Subcutaneous adipose tissue (tissue), 4 donors: ENCODE measurements around the gene IMPDH1. TPM values are rescaled to one million over a fixed set of nuclear protein-coding genes. Genes with fewer than 3 reads are reported as not detected.

Experiments used
- total RNA-seq, 4 donors: library from RNA; depleted of rRNA; stranded (reverse); fragments of >200 nt; gene quantifications; one replicate each; pipeline ENCODE4 v1.1.0, GENCODE V29; 2016
- TF ChIP-seq, protein P1 (sequence below): fragments of 450-650 bp; IDR thresholded peaks from one replicate; pipeline ENCODE4 v1.5.1; 2016; ENCODE audit warnings: low read depth, mild to moderate bottlenecking, control low read depth, antibody characterized with exemption, moderate library complexity

IMPDH1 gene
- total RNA-seq, 4 donors from 2014 or later: 67.6 to 94.2 (median 71.7) TPM

GRCh38 chr7:128453836-128454804 is 44.3 kb upstream of the IMPDH1 start:
- TF ChIP-seq, protein P1, sequence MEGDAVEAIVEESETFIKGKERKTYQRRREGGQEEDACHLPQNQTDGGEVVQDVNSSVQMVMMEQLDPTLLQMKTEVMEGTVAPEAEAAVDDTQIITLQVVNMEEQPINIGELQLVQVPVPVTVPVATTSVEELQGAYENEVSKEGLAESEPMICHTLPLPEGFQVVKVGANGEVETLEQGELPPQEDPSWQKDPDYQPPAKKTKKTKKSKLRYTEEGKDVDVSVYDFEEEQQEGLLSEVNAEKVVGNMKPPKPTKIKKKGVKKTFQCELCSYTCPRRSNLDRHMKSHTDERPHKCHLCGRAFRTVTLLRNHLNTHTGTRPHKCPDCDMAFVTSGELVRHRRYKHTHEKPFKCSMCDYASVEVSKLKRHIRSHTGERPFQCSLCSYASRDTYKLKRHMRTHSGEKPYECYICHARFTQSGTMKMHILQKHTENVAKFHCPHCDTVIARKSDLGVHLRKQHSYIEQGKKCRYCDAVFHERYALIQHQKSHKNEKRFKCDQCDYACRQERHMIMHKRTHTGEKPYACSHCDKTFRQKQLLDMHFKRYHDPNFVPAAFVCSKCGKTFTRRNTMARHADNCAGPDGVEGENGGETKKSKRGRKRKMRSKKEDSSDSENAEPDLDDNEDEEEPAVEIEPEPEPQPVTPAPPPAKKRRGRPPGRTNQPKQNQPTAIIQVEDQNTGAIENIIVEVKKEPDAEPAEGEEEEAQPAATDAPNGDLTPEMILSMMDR: no peak

DNA sequence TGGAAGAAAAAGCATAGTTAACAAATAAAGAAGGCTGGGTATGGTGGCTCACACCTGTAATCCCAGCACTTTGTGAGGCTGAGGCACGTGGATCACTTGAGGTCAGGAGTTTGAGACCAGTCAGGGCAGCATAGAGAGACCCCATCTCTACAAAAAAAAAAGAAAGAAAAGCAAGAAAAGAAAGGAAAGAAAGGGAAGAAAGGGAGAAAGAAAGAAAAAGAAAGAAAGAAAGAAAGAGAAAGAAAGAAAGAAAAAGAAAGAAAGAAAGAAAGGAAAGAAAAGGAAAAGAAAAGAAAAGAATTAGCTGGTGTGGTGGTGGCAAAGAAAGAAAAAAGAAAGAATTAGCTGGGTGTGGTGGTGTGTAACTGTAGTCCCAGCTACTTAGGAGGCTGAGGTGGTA is 42.8 kb upstream of the IMPDH1 start:
- TF ChIP-seq, protein P1: no peak

DNA sequence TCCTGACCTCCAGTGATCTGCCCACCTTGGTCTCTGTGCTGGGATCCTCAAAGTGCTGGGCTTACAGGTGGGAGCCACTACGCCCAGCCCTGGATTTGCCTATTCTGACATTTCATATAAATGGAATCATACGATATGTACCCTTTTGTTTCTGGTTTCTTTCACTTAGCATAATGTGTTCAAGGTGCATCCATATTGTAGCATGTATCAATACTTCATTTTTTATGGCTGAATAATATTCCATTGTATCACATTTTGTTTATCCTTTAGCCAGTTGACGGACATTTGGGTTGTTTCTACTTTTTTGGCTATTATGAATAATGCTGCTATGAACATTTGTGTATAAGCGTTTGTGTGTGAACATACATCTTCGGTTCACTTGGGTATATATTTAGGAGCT is 41.1 kb upstream of the IMPDH1 start:
- TF ChIP-seq, protein P1: no peak

DNA sequence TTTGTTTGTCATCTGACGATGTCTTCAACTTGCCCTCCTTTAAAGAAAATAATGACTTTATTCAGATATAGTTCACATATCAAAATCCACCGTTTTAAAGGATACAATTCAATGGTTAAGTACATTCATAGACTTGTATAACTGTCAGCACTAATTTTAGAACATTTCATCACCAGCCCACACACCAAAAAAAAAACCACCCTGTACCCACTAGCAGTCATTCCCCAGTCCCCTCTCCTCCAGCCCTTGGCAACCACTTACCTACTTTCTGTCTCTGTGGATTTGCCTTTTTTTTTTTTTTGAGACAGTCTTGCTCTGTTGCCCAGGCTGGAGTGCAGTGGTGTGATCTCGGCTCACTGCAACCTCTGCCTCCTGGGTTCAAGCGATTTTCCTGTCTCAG is 40.6 kb upstream of the IMPDH1 start:
- TF ChIP-seq, protein P1: no peak

GRCh38 chr7:128448751-128449302 is 39.0 kb upstream of the IMPDH1 start:
- TF ChIP-seq, protein P1: no peak

- TF ChIP-seq, protein P1: no peak
Measured at GRCh38 chr7:128447941-128448564, 38.3 kb upstream of the IMPDH1 start.

DNA sequence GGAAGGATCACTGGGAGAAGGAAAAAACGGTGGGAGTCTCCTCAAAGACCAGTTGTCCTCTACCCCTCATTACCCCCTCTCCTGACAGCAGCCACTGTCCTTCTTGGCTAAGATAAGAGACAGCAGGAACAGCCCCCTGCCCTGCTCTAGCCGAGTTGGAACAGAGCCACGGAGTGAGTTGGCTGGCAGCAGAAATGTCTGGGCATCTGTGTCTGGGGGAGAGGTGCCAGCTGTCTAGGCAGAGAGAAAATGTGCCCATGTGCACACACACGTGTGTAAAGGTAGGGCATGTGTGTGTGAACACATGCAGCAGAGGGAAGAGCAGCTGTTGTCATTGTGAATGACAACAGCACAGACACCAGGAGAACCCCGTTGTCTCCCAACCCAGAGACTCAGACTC is 36.5 kb upstream of the IMPDH1 start:
- TF ChIP-seq, protein P1: no peak
